ENCODE measurements around the gene USP10. TPM values are rescaled to one million over a fixed set of nuclear protein-coding genes. Genes with fewer than 3 reads are reported as not detected.

Gene USP10
- total RNA-seq, 1 donor from 2014 or later, result 53.8 TPM

GRCh38 chr16:84761448-84762368 is 61.9 kb downstream of the USP10 start:
- DNase-seq (ENCODE audit: low spot score), result no peak
- intact Hi-C loops (cut with DNase I), result no loop called here

- no peak for DNase-seq (ENCODE audit: low spot score)
- intact Hi-C loops (cut with DNase I), result no loop called here
These were observed 63.4 kb downstream of the USP10 start for GRCh38 chr16:84763164-84763563.

- DNase-seq (ENCODE audit: low spot score), result no peak
- intact Hi-C loops (cut with DNase I), result no loop called here
These were observed 63.8 kb downstream of the USP10 start for GRCh38 chr16:84763629-84764028.

- intact Hi-C loops (cut with DNase I), result no loop called here
- DNase-seq (ENCODE audit: low spot score), result no peak
These were observed 65.2 kb downstream of the USP10 start for GRCh38 chr16:84764970-84765369.

DNA sequence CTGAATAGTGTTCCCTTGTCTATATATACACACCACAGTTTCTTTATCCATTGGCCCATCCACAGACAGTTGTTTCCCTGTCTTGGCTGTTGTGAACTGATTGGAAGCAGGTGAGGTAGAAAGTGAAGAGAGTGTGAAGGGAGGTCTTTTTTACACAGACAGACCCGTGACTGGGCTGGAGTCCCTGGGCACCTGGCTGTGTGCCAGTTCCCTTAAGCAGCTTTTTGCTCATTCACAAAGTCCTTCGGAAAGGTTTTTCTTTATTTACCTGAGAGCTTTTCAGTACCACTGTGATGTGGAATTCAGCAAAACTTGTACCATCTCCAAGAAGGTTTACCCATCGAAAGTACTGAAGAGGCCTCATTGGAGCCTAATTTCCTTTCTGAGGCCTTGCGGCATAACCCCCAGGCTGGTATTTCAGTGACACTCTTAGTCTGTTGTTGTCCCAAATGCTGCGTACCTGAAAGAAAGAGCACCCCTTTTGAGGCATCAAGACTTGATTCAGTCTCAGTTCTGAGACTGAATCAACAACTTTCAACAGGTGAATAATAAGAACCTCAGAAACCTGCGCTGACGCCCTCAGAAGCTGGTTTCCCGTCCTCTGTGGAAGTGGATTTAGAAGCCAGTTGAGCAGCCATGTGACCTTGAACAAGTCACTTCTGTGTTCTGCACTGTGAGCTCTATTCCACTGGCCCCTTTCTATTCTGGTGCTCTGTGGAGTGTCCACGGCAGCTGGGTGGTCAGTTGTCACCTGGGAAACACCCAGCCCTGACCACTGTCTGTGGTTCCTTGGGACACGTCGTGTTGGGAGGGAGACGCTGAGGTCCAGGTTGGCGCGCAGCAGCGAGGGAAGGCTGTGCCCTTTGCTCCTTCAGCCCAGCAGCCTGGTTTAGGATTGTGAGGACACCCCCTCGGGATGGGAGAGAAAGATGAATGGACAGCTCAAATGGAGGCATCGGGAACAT is 66.1 kb downstream of the USP10 start:
- no peak for DNase-seq (ENCODE audit: low spot score)
- intact Hi-C loops (cut with DNase I), result no loop called here

DNA sequence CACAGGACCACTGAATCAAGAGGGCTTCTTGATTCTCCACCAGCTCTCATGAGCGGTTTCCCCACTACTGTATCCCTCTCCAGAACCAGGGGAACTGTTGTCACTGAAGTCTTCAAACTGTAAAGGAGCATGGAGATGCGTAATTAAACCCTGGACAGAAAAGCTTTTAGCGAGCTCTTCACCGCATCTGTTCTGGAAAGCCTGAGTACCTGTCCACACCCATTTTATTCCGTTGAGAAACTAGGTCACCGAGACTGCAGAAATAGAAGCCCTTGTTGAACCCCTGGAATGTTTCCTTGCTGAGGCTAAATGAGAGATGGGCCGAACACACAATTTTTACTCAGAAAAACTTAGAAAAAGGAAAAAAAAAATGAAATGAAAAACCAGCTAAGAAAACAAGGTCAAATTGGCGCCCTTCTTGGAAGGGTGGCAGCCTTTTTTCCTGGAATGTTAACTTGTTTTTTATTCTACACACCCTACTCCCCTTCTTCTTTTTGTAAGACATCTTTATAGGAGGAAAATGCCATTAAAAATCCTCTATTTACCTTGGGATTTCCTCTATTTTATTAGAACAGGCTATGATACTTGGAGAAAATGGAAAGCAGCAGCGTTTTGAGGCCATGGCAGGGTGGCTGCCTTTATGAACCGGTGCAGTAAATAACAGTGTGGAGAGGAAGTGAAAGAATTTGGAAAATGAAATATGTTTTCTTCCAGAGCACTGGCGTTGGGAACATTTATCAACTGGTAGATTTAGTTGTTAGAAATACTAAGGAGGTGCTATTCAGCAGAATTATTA is 67.4 kb downstream of the USP10 start:
- DNase-seq (ENCODE audit: low spot score), result no peak
- intact Hi-C loops (cut with DNase I), result no loop called here

- intact Hi-C loops (cut with DNase I), result no loop called here
- no peak for DNase-seq (ENCODE audit: low spot score)
These were observed 68.4 kb downstream of the USP10 start for GRCh38 chr16:84768061-84768807.

GRCh38 chr16:84768808-84769197 is 69.0 kb downstream of the USP10 start:
- DNase-seq (ENCODE audit: low spot score), result no peak
- intact Hi-C loops (cut with DNase I), result no loop called here

DNA sequence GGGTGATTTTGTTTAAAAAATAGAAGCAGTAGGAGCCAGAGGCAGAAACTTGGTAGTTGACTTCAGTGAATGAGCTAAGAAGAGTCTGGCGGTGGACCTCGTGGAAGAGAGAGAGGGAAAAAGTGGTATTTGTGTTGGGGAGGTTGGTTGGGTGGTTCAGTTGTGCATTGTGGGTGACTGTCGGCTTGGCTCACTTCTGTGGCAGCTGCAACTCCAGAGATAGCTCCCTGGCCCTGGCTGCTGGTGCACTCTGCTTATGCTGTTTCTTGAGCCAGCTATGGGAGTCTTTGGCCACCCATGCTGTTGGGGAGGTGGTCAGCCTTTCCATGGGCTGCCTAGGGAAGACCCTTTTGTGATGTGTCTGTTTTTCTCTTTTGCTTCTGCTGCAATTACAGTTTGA is 69.6 kb downstream of the USP10 start:
- DNase-seq (ENCODE audit: low spot score), result no peak
- intact Hi-C loops (cut with DNase I), result no loop called here

- no peak for DNase-seq (ENCODE audit: low spot score)
- intact Hi-C loops (cut with DNase I), result no loop called here
These were observed 73.5 kb downstream of the USP10 start for GRCh38 chr16:84773312-84773711.

DNA sequence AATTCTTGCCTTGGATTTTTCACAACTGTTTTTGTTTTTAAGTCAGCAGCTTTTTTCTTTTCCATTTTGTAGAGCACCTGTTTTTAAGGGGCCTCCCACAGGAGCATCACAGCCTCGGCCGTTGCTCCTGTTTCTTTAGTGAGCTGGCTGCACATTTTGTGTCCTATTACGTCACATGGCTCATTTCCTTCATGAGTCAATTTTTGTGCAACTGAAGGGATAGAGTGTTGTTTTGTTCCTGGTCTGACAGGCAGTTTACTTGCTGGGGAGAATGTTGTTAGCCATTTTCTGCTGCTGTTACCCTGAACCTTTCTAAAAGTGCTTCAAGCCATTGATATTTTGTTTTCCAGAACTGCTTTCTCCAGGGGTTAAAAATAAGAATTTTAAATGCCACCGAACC is 75.0 kb downstream of the USP10 start:
- intact Hi-C loops (cut with DNase I), result no loop called here
- DNase-seq (ENCODE audit: low spot score), result no peak

DNA sequence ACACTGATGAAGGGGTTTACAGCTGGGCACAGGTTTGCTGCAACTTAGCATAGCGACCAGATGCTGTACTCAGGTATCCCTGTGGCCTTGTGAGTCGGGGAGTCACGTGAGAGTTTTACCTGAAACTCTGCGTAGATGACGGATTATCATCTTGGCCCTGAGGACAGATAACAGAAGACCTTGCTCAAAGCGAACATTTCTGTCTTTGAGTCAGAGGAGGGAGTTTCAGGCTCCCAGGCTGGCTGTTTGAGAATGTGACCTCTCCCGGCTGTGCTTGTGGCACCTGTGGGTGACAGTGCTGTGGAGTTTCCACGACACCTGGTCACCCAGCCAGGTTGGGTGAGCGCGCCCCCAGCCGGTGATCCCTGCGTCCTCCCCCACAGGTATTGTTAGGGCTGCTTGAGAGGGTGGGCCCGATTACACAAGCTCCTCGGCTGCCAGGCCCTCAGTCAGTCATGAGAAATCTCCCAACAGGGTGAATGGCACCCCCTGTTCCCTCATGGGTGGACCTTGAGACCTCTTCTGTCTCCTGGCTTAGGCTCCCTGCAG is 75.5 kb downstream of the USP10 start:
- DNase-seq (ENCODE audit: low spot score), result no peak
- intact Hi-C loops (cut with DNase I), result no loop called here

GRCh38 chr16:84777435-84777834 is 77.6 kb downstream of the USP10 start:
- no peak for DNase-seq (ENCODE audit: low spot score)
- intact Hi-C loops (cut with DNase I), result no loop called here

GRCh38 chr16:84778720-84779119 is 78.9 kb downstream of the USP10 start:
- no peak for DNase-seq (ENCODE audit: low spot score)
- intact Hi-C loops (cut with DNase I), result no loop called here

DNA sequence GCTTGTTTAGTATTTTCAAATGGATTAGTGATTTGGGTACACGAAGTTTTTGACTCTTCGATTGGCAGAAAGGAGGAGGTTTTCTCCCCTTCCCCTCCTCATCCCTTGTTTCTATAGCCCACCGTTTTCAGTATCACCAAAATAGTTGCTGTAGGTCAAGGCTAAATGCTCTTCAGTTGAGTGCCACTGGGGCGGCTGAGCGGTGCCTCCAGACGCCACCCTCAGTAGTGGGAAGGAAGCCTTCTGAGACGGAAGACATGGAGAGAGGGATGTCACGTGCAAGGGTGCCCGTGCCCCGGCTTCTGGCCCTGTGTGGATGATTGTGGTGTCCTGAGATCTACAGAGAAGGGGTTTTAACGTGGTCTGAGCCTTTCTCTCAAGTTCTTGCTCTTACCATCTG is 80.3 kb downstream of the USP10 start:
- intact Hi-C loops (cut with DNase I), result no loop called here
- DNase-seq (ENCODE audit: low spot score), result no peak

GRCh38 chr16:84780544-84781376 is 81.0 kb downstream of the USP10 start:
- no peak for DNase-seq (ENCODE audit: low spot score)

DNA sequence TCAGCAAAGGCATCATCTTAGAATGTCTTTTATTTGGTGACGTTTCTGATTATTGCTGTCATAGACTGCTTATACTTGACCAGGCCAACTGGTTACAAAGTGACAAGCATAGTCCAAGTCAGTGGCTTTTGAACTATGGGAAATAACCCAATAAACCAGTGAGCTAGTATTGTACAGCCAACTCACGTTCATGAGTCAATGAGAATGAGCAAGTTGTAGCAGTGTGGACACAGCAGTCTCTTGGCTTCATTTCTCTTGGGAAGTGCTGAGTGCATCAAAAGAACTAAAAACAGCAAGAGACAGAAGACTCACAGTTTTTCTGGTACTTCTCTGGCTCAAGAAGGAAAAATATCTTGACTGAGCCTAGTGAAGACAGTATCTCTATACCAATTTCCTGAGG is 83.0 kb downstream of the USP10 start:
- intact Hi-C loops (cut with DNase I), result no loop called here
- no peak for DNase-seq (ENCODE audit: low spot score)

More at GRCh38 chr16:84780544-84781376, 81.0 kb downstream of the USP10 start:
- intact Hi-C loops (cut with DNase I), result no loop called here

All from cardiac septum (tissue), 1 donor.